Heart right ventricle (tissue), 16 donors: ENCODE measurements around the gene SNRK. TPM values are rescaled to one million over a fixed set of nuclear protein-coding genes. Genes with fewer than 3 reads are reported as not detected.

Experiments used
- ATAC-seq, 8 donors: fragments of 200-7000 bp; cut with Tn5 transposase; one replicate each; pipeline ENCODE4 v1.9.1; 2020; ENCODE audit warnings: mild to moderate bottlenecking in 8 of 8, moderate library complexity in 8 of 8, moderate number of reproducible peaks in 1 of 8
- DNase-seq, 2 donors: peaks; one replicate each; pipeline ENCODE4 v3.0.0-alpha.2; 2020
- H3K27ac ChIP-seq, 10 donors: fragments of 200-600 bp; sonication (generic) in 2 of 10; one replicate each; pipeline versions ENCODE4 v1.5.0 to v1.8.0; 2020 to 2022; ENCODE audit warnings: mild to moderate bottlenecking in 3 of 10
- H3K27me3 ChIP-seq, 7 donors: fragments of 200-600 bp; one replicate each; pipeline ENCODE4 v1.8.0; 2021 to 2022; ENCODE audit warnings: mild to moderate bottlenecking in 2 of 7
- H3K36me3 ChIP-seq, 9 donors: fragments of 200-600 bp; sonication (generic) in 1 of 9; one replicate each; pipeline versions ENCODE4 v1.5.0 to v1.8.0; 2020 to 2022; ENCODE audit warnings: mild to moderate bottlenecking in 2 of 9
- H3K4me1 ChIP-seq, 9 donors: fragments of 200-600 bp; sonication (generic) in 1 of 9; one replicate each; pipeline versions ENCODE4 v1.5.0 to v1.8.0; 2020 to 2022; ENCODE audit warnings: mild to moderate bottlenecking in 4 of 9
- H3K4me3 ChIP-seq, 10 donors: fragments of 200-600 bp; sonication (generic) in 2 of 10; one replicate each; pipeline versions ENCODE4 v1.5.0 to v1.8.0; 2020 to 2022; ENCODE audit warnings: mild to moderate bottlenecking in 7 of 10, moderate library complexity in 2 of 10
- H3K9me3 ChIP-seq, 11 donors: fragments of 200-600 bp in 10 of 11; sonication (generic) in 2 of 11; one replicate each; pipeline versions ENCODE4 v1.5.0 to v1.8.0; 2013 to 2022; ENCODE audit warnings: mild to moderate bottlenecking in 2 of 11, control low read depth in 1 of 11, moderate library complexity in 1 of 11
- WGBS, 2 donors: extraction: QIAGEN DNeasy Blood & Tissue Kit; methylation state at CpG; one replicate each; pipeline ENCODE4 v1.1.7; 2013; ENCODE audit warnings: inconsistent platforms in 1 of 2; 5-methylcytosine and 5-hydroxymethylcytosine counted together
- intact Hi-C, 10 donors: fragments of 100-400 bp; cut with DNase I; formaldehyde crosslinking; loops; one replicate each; pipeline versions ENCODE4 v1.11.1 to v1.14.2; 2022
- polyA plus RNA-seq, 2 donors: library from polyadenylated mRNA; stranded (reverse); fragments of 200-250 nt; gene quantifications; one replicate each; pipeline ENCODE4 v1.2.3, GENCODE V29; 2013
- total RNA-seq, 10 donors: library from RNA; stranded (reverse); fragmentation: NEBNext Ultra II Directional in 3 of 10; extraction: Animal tissue kit (Norgen Biotek cat#: 25700) in 3 of 10; gene quantifications; one replicate each; pipeline versions ENCODE4 v1.2.1 to v1.2.4, GENCODE V29; 2021 to 2023
- TF ChIP-seq, protein P1 (sequence below), 9 donors: fragments of 200-600 bp; sonication (generic) in 2 of 9; IDR thresholded peaks; one replicate each; pipeline versions ENCODE4 v1.5.0 to v1.8.0; 2021 to 2022; ENCODE audit warnings: antibody characterized with exemption in 9 of 9, mild to moderate bottlenecking in 5 of 9, moderate library complexity in 1 of 9
- donor health status: Arrhythmogenic right ventricular cardiomyopathy.
- donor health status: ischemic (EF 13 %, LVEDD 7.1; RV severe dilation, severe dysfunction).
- donor health status: healthy with polysubstance abuse.
- donor health status: DM: no; HTN: yes; CAD: no.
- donor health status: DM: no; HTN: no; CAD: no.
- donor health status: ischemic (EF 25% LVEDD 6.9; RV normal size, moderate dysfunction).
- donor health status: ischemic (EF 25% LVEDD 5.7; RV mildly dilated, moderate dysfunction).
- donor health status: healthy.
- donor health status: DM: yes; HTN: yes; CAD: no.
- donor health status: Ischemic cardiomyopathy.
- donor health status: ischemic (EF 35%, LVEDD 5.7; RV mildly dilated, moderate dysfunction).
- donor health status: nonischemic (EF 11% LVEDD 7.7; RV severe dilation, severe dysfunction).
- donor health status: DM: yes; HTN: yes; CAD: no.
- donor health status: PGD.
- donor health status: ischemic (EF 29% LVEDD 5.4; RV normal size, mild dysfunction).
- donor health status: nonischemic (EF 23%, LVEDD 6.1; RV moderate dilation, normal function).

The SNRK gene
- total and polyA plus RNA-seq, 12 donors: 11.4 to 51.9 (median 27.8) TPM

DNA sequence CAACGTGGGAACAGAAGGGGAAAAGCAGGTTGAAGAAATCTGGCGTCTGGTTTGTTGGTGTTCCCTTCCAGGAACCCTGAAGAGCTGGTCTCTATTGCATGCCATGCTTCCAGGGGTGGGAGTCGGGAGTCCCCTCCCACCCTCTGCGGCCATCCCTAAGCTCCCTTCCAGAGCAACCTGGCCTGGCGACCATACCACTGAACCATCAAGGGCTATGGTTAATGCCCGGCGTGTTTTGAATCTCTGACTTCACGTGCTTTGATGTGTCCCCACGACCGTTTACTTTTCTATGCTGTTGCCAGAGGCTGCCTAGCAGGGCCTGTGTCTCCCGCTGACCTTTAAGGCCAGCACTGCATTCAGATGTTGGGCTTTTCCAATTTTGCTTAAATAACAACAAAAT lies 696 bp upstream of the SNRK start:
- Histone ChIP-seq H3K36me3 (peaks cover 0 to 15% (median 0%) of the 10 kb centered on the region in 9 donors), H3K9me3 (no peaks in the 10 kb centered on the region), H3K27ac (peak overlapping the region; percentile 72 to 98 (median 93)), H3K27me3 (no peaks in the 10 kb centered on the region), H3K4me3 (peak overlapping the region in 8 of 10 donors; percentile 36 to 74 (median 67)), H3K4me1 (peaks cover 7 to 59% (median 37%) of the 10 kb centered on the region in 9 donors)
- TF ChIP-seq, protein P1, sequence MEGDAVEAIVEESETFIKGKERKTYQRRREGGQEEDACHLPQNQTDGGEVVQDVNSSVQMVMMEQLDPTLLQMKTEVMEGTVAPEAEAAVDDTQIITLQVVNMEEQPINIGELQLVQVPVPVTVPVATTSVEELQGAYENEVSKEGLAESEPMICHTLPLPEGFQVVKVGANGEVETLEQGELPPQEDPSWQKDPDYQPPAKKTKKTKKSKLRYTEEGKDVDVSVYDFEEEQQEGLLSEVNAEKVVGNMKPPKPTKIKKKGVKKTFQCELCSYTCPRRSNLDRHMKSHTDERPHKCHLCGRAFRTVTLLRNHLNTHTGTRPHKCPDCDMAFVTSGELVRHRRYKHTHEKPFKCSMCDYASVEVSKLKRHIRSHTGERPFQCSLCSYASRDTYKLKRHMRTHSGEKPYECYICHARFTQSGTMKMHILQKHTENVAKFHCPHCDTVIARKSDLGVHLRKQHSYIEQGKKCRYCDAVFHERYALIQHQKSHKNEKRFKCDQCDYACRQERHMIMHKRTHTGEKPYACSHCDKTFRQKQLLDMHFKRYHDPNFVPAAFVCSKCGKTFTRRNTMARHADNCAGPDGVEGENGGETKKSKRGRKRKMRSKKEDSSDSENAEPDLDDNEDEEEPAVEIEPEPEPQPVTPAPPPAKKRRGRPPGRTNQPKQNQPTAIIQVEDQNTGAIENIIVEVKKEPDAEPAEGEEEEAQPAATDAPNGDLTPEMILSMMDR (IDR thresholded peaks at IDR 0.05): no peak
- 50 to 55% methylated on average over 11 of the region's 11 CpGs for WGBS, 2 donors
- DNase-seq (no peak), ATAC-seq (peak in 3 of 8 donors; percentile 7 to 15 (median 12))
- intact Hi-C loops: loop anchor here in 9 of 10 donors (1.0 to 10.0 kb wide), 17 partner anchors 37 to 339 kb away; partner anchors contain the start of gene ANO10 (in 1 of the 9)

DNA sequence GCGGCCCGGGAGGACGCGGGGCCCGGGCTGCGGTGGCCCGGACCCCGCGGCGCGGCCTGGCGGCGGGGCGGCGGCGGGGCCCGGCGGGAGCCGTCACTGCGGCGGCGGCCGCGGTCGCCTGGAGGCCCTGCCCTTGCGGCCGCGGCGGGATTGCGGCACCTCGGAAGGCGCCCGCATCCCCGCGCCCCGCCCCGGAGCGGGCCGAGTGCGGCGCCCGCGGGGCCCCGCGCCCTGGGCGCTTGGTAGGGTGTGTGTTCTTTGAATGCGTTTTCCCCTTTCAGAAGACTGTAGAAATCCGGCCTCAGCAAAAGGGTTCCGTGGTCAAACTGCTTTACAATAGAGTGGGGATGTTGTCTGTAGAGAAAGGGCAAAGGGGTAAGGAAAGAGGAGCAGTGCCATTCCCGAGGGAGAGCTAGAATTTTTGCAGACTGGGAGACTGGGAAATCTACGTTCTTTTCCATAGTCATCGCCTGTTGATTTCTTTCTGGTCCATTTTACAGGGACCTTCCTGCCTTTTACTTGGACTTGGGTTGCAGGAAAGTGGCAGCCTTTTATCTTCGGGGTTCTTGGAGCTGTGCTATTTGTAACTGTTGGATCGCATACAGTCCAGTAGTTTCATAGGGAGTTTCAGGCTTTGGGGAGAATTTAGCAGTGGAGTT lies 630 bp downstream of the SNRK start:
- intact Hi-C loops: loop anchor here in 9 of 10 donors (1.0 to 10.0 kb wide), 17 partner anchors 35 to 338 kb away; partner anchors contain the start of gene ANO10 (in 1 of the 9)
- Histone ChIP-seq H3K4me3 (peak overlapping the region; percentile 38 to 74 (median 68)), H3K4me1 (peaks cover 12 to 73% (median 50%) of the 10 kb centered on the region in 9 donors), H3K36me3 (peaks cover 0 to 15% (median 0%) of the 10 kb centered on the region in 9 donors), H3K9me3 (no peaks in the 10 kb centered on the region), H3K27me3 (no peaks in the 10 kb centered on the region), H3K27ac (peak overlapping the region; percentile 89 to 98 (median 93))
- 0% methylated on average over 32 to 54 of the region's 54 CpGs for WGBS, 2 donors
- TF ChIP-seq, protein P1 (IDR thresholded peaks at IDR 0.05): no peak
- DNase-seq (no peak), ATAC-seq (peak in 2 of 8 donors; percentile 14 to 33)

GRCh38 chr3:43287500-43287873 lies 1.1 kb downstream of the SNRK start:
- peaks cover 15 to 78% (median 56%) of the 10 kb centered on the region in 9 donors for H3K4me1 ChIP-seq
- no peaks in the 10 kb centered on the region for H3K9me3 ChIP-seq
- peaks cover 0 to 15% (median 0%) of the 10 kb centered on the region in 9 donors for H3K36me3 ChIP-seq
- intact Hi-C loops: loop anchor here in 9 of 10 donors (2.0 to 10.0 kb wide), 16 partner anchors 35 to 337 kb away; partner anchors contain the start of gene ANO10 (in 1 of the 9)
- no peak for ATAC-seq
- H3K27me3 ChIP-seq: no peaks in the 10 kb centered on the region
- DNase-seq: no peak
- TF ChIP-seq, protein P1 (IDR thresholded peaks at IDR 0.05): no peak
- H3K4me3 ChIP-seq: peak overlapping the region; percentile 38 to 74 (median 68)
- peak overlapping the region; percentile 89 to 98 (median 93) for H3K27ac ChIP-seq
- 6 to 7% methylated on average over 3 of the region's 3 CpGs for WGBS, 2 donors

GRCh38 chr3:43288366-43288765 lies 2.0 kb downstream of the SNRK start:
- H3K9me3 ChIP-seq: no peaks in the 10 kb centered on the region
- intact Hi-C loops: loop anchor here in 9 of 10 donors (5.0 to 10.0 kb wide), 13 partner anchors 34 to 336 kb away; partner anchors contain the start of gene ANO10 (in 1 of the 9)
- DNase-seq (no peak), ATAC-seq (peak in 5 of 8 donors; percentile 28 to 62 (median 41))
- peaks cover 17 to 82% (median 60%) of the 10 kb centered on the region in 9 donors for H3K4me1 ChIP-seq
- TF ChIP-seq, protein P1 (IDR thresholded peaks at IDR 0.05): no peak
- no peaks in the 10 kb centered on the region for H3K27me3 ChIP-seq
- H3K4me3 ChIP-seq: peak overlapping the region; percentile 22 to 74 (median 68)
- H3K36me3 ChIP-seq: peaks cover 0 to 15% (median 0%) of the 10 kb centered on the region in 9 donors
- peak overlapping the region; percentile 89 to 98 (median 93) for H3K27ac ChIP-seq
- WGBS, 2 donors: 7 to 28% methylated on average over 2 of the region's 2 CpGs
